HepG2 (cell line): ENCODE results near the gene COPZ1. TPM values are rescaled to one million over a fixed set of nuclear protein-coding genes. Genes with fewer than 3 reads are reported as not detected.

ENCODE experiments used
- ERF ChIP-seq: IDR thresholded peaks from 2 replicates; pipeline ENCODE4 v1.6.1; 2018; ENCODE audit warnings: missing biosample characterization, missing genetic modification reagents
- IKZF4 ChIP-seq: sonication (generic); formaldehyde crosslinking; IDR thresholded peaks from 2 replicates; pipeline ENCODE4 v1.5.1; 2020; ENCODE audit warnings: borderline replicate concordance, mild to moderate bottlenecking, low read depth, missing genetic modification reagents; ENCODE audit errors: not compliant biosample characterization
- MXI1 ChIP-seq: IDR thresholded peaks from 3 replicates; pipeline ENCODE4 v1.6.1; 2012; ENCODE audit warnings: low read depth, low read length, inconsistent platforms, borderline replicate concordance
- ZFP90 ChIP-seq: sonication (generic); formaldehyde crosslinking; IDR thresholded peaks from 2 replicates; pipeline ENCODE4 v1.8.0; 2022; ENCODE audit warnings: missing genetic modification reagents, mild to moderate bottlenecking, inconsistent platforms, borderline replicate concordance
- polyA plus RNA-seq, 8 experiments: library from polyadenylated mRNA; depleted of rRNA in 3 of 8; stranded (reverse) in 7 of 8; unstranded in 1 of 8; fragments of >200 nt; fragmentation: Illumina TruSeq in 4 of 8; extraction: Trizol in 4 of 8; gene quantifications; 2 replicates each; pipeline versions ENCODE4 v1.2.1 to v1.2.3, GENCODE V29; 2011 to 2016; ENCODE audit warnings: low read depth in 4 of 8, missing spikeins in 1 of 8, mixed read lengths in 1 of 8; ENCODE audit not compliant: insufficient read depth in 1 of 8
- total RNA-seq, 5 experiments: library from RNA; depleted of rRNA; stranded (reverse); fragments of >200 nt; fragmentation: Illumina TruSeq; extraction: Trizol; gene quantifications; 2 replicates each; pipeline ENCODE4 v1.2.3, GENCODE V29; 2016; ENCODE audit warnings: low read depth in 1 of 5
- TF ChIP-seq, protein P1 (sequence below), 2 experiments: fragments of 450-650 bp in 1 of 2; sonication (generic) in 1 of 2; formaldehyde crosslinking in 1 of 2; IDR thresholded peaks; 2 replicates each; pipeline versions ENCODE4 v1.6.1 to v1.8.0; 2016 to 2022; ENCODE audit warnings: antibody characterized with exemption in 1 of 2, mild to moderate bottlenecking in 1 of 2, missing genetic modification reagents in 1 of 2
- TF ChIP-seq, protein P2 (sequence below): sonication (generic); formaldehyde crosslinking; IDR thresholded peaks from 2 replicates; pipeline ENCODE4 v1.8.0; 2022; ENCODE audit warnings: mild to moderate bottlenecking, missing genetic modification reagents
- TF ChIP-seq, protein P3 (sequence below): sonication (generic); formaldehyde crosslinking; IDR thresholded peaks from 2 replicates; pipeline ENCODE4 v1.4.0; 2020; ENCODE audit warnings: mild to moderate bottlenecking, missing genetic modification reagents

COPZ1 gene
- total and polyA plus RNA-seq, 2 of the 13 experiments (the other 11 are each of a cell fraction or from before 2014, with no cell fraction given): 125 to 184 TPM

- TF ChIP-seq, protein P1, sequence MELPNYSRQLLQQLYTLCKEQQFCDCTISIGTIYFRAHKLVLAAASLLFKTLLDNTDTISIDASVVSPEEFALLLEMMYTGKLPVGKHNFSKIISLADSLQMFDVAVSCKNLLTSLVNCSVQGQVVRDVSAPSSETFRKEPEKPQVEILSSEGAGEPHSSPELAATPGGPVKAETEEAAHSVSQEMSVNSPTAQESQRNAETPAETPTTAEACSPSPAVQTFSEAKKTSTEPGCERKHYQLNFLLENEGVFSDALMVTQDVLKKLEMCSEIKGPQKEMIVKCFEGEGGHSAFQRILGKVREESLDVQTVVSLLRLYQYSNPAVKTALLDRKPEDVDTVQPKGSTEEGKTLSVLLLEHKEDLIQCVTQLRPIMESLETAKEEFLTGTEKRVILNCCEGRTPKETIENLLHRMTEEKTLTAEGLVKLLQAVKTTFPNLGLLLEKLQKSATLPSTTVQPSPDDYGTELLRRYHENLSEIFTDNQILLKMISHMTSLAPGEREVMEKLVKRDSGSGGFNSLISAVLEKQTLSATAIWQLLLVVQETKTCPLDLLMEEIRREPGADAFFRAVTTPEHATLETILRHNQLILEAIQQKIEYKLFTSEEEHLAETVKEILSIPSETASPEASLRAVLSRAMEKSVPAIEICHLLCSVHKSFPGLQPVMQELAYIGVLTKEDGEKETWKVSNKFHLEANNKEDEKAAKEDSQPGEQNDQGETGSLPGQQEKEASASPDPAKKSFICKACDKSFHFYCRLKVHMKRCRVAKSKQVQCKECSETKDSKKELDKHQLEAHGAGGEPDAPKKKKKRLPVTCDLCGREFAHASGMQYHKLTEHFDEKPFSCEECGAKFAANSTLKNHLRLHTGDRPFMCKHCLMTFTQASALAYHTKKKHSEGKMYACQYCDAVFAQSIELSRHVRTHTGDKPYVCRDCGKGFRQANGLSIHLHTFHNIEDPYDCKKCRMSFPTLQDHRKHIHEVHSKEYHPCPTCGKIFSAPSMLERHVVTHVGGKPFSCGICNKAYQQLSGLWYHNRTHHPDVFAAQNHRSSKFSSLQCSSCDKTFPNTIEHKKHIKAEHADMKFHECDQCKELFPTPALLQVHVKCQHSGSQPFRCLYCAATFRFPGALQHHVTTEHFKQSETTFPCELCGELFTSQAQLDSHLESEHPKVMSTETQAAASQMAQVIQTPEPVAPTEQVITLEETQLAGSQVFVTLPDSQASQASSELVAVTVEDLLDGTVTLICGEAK (IDR thresholded peaks at IDR 0.05): no peak
- TF ChIP-seq, protein P1 (CRISPR knock-in tag; IDR thresholded peaks at IDR 0.05): peak; percentile 21; the same call in 1 of the 2 replicates
- TF ChIP-seq MXI1: peak; percentile 84
- peak; percentile 35; the same call in 1 of the 2 replicates for TF ChIP-seq ERF
- TF ChIP-seq, protein P2, sequence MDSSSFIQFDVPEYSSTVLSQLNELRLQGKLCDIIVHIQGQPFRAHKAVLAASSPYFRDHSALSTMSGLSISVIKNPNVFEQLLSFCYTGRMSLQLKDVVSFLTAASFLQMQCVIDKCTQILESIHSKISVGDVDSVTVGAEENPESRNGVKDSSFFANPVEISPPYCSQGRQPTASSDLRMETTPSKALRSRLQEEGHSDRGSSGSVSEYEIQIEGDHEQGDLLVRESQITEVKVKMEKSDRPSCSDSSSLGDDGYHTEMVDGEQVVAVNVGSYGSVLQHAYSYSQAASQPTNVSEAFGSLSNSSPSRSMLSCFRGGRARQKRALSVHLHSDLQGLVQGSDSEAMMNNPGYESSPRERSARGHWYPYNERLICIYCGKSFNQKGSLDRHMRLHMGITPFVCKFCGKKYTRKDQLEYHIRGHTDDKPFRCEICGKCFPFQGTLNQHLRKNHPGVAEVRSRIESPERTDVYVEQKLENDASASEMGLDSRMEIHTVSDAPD (CRISPR knock-in tag): 0 out of 2 replicates have a peak, but pooled peaks have one; percentile 52
- no peak for TF ChIP-seq IKZF4 (CRISPR knock-in tag)
- TF ChIP-seq, protein P3, sequence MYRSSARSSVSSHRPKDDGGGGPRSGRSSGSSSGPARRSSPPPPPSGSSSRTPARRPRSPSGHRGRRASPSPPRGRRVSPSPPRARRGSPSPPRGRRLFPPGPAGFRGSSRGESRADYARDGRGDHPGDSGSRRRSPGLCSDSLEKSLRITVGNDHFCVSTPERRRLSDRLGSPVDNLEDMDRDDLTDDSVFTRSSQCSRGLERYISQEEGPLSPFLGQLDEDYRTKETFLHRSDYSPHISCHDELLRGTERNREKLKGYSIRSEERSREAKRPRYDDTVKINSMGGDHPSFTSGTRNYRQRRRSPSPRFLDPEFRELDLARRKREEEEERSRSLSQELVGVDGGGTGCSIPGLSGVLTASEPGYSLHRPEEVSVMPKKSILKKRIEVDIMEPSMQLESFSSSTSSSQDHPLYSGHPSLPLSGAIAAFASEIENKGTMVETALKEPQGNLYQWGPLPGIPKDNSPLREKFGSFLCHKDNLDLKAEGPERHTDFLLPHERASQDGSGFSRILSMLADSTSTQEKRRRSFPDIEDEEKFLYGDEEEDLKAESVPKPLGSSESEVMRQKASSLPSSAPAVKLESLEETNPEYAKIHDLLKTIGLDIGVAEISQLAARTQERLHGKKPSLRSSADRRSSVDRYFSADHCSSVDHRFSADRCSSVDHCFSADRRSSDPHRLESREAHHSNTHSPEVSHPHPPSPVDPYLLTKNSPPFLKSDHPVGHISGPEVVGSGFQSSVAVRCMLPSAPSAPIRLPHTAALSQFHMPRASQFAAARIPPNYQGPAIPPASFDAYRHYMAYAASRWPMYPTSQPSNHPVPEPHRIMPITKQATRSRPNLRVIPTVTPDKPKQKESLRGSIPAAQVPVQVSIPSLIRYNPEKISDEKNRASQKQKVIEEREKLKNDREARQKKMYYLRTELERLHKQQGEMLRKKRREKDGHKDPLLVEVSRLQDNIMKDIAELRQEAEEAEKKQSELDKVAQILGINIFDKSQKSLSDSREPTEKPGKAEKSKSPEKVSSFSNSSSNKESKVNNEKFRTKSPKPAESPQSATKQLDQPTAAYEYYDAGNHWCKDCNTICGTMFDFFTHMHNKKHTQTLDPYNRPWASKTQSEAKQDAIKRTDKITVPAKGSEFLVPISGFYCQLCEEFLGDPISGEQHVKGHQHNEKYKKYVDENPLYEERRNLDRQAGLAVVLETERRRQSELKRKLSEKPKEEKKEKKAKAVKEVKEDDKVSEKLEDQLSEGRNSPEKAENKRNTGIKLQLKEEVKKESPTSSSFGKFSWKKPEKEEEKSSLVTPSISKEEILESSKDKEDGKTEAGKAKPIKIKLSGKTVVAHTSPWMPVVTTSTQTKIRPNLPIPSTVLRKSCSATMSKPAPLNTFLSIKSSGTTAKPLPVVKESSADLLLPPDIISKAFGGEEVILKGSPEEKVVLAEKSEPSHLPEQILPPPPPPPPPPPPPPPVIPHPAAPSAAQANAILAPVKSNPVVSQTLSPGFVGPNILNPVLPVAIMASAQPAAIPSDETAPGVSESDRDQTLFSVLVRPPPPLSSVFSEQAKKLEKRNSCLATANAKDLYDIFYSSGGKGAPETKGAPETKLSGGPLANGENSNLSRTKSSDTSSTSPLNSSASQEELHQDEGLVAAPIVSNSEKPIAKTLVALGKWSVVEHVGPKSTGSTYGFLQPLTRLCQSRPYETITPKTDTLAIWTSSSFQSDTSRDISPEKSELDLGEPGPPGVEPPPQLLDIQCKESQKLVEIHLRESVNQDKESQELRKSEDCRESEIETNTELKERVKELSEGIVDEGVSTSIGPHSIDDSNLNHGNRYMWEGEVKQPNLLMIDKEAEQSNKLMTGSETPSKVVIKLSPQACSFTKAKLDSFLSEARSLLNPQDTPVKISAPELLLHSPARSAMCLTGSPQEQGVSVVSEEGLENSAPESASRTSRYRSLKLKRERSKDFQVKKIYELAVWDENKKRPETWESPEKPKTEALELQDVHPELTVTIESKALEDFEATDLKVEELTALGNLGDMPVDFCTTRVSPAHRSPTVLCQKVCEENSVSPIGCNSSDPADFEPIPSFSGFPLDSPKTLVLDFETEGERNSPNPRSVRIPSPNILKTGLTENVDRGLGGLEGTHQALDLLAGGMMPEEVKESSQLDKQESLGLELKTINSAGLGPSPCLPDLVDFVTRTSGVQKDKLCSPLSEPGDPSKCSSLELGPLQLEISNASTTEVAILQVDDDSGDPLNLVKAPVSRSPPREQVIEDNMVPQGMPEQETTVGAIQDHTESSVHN (CRISPR knock-in tag): no peak
- peak; percentile 53; the same call in 1 of the 2 replicates for TF ChIP-seq ZFP90
These were observed 45.1 kb upstream of the COPZ1 start, which contains the start of gene CBX5 (continued) for GRCh38 chr12:54279632-54280467.
